22Rv1 (cell line): ENCODE data around the gene WDR1.

Experiments used
- CTCF ChIP-seq: fragments of 450-650 bp; IDR thresholded peaks from 2 replicates; pipeline ENCODE4 v1.5.1; 2017; ENCODE audit warnings: mild to moderate bottlenecking
- ZFX ChIP-seq: fragments of 450-650 bp; IDR thresholded peaks from 2 replicates; pipeline ENCODE4 v1.6.1; 2017; ENCODE audit warnings: antibody characterized with exemption, borderline replicate concordance

GRCh38 chr4:10053635-10054453, 62.8 kb downstream of the WDR1 start:
- TF ChIP-seq CTCF, result no peak
- no peak for TF ChIP-seq ZFX
